GM12878 (cell line): ENCODE measurements around the gene RAC3. TPM values are rescaled to one million over a fixed set of nuclear protein-coding genes. Genes with fewer than 3 reads are reported as not detected.

Source experiments
- ATAC-seq: fragments of 200-7000 bp; cut with Tn5 transposase; 3 replicates; pipeline ENCODE4 v1.9.1; 2020; ENCODE audit warnings: mild to moderate bottlenecking, moderate library complexity
- BruUV-seq: library from RNA; stranded (reverse); fragments of 400-500 nt; replicated peaks from 2 replicates; lab custom pipeline; 2021; lab: Mats Ljungman, UMichigan
- CTCF ChIA-PET: fragments of 300-600 bp; sonication (Branson Sonifier 250); formaldehyde crosslinking; extraction: SDS; loops from one replicate; lab custom pipeline; 2021; ENCODE audit warnings: inconsistent platforms; lab: Yijun Ruan, JAX
- POLR2A ChIA-PET: fragments of 350-600 bp; formaldehyde crosslinking; extraction: SDS; loops from one replicate; lab custom pipeline; 2021; ENCODE audit warnings: inconsistent platforms; lab: Charles Lee
- RAD21 ChIA-PET: fragments of 300-600 bp; sonication (Branson Sonifier 250); formaldehyde crosslinking; loops from one replicate; lab custom pipeline; 2023; ENCODE audit warnings: antibody characterized with exemption; ENCODE audit not compliant: unreplicated experiment; lab: Charles Lee
- SMC1A ChIA-PET: fragments of 300-600 bp; sonication (Branson Sonifier 250); formaldehyde crosslinking; loops from one replicate; lab custom pipeline; 2023; ENCODE audit not compliant: unreplicated experiment, uncharacterized antibody; lab: Charles Lee
- DNase-seq: peaks from one replicate; pipeline ENCODE4 v3.0.0-alpha.2; 2011; ENCODE audit warnings: low read depth, low spot score
- FAIRE-seq: peaks from 3 replicates; lab custom pipeline; 2011; peaks lifted over from hg19 to GRCh38; lab: Jason Lieb, UNC
- H2AFZ ChIP-seq: 2 replicates; pipeline ENCODE4 v1.6.0; 2011; ENCODE audit warnings: low read depth, low read length, control low read depth; ENCODE audit not compliant: control insufficient read depth
- H3K27ac ChIP-seq: 2 replicates; pipeline ENCODE4 v1.5.1; 2011; ENCODE audit warnings: control low read depth; ENCODE audit not compliant: control insufficient read depth, insufficient read depth
- H3K27me3 ChIP-seq, 2 experiments: replicated peaks in 1 of 2; 2 replicates each; pipeline versions ENCODE4 v1.6.0 to v1.6.1; 2011; ENCODE audit warnings: low read length in 1 of 2; ENCODE audit not compliant: control insufficient read depth in 2 of 2, insufficient read depth in 2 of 2
- H3K36me3 ChIP-seq, 2 experiments: 2 replicates each; pipeline ENCODE4 v1.5.1; 2011; ENCODE audit warnings: low read length in 1 of 2; ENCODE audit not compliant: control insufficient read depth in 2 of 2, insufficient read depth in 2 of 2
- H3K4me1 ChIP-seq: 2 replicates; pipeline ENCODE4 v1.6.1; 2011; ENCODE audit warnings: mild to moderate bottlenecking, low read length, moderate library complexity, mixed read lengths; ENCODE audit not compliant: control insufficient read depth, insufficient read depth
- H3K4me2 ChIP-seq: 2 replicates; pipeline ENCODE4 v1.6.0; 2011; ENCODE audit warnings: control low read depth; ENCODE audit not compliant: control insufficient read depth, insufficient read depth
- H3K4me3 ChIP-seq: fragments of 200-600 bp; sonication (generic); 2 replicates; pipeline ENCODE4 v1.5.1; 2016
- H3K79me2 ChIP-seq: 2 replicates; pipeline ENCODE4 v1.6.0; 2011; ENCODE audit warnings: low read length; ENCODE audit not compliant: control insufficient read depth, insufficient read depth
- H3K9ac ChIP-seq: 2 replicates; pipeline ENCODE4 v1.8.0; 2011; ENCODE audit warnings: low read length, control low read depth, mixed read lengths; ENCODE audit not compliant: control insufficient read depth, insufficient read depth
- H3K9me3 ChIP-seq: replicated peaks from 3 replicates; pipeline ENCODE4 v1.5.1; 2011; ENCODE audit warnings: mild to moderate bottlenecking, low read length; ENCODE audit not compliant: control insufficient read depth, insufficient read depth
- H4K20me1 ChIP-seq: 2 replicates; pipeline ENCODE4 v1.6.0; 2011; ENCODE audit not compliant: control insufficient read depth, insufficient read depth
- BHLHE40 ChIP-seq, 2 experiments: fragments of 450-650 bp in 1 of 2; IDR thresholded peaks; 2 replicates each; pipeline ENCODE4 v1.6.1; 2011 to 2017; ENCODE audit warnings: low read depth in 2 of 2, borderline replicate concordance in 1 of 2, improper control_type of control experiment in 1 of 2, low read length in 1 of 2, mild to moderate bottlenecking in 1 of 2
- E4F1 ChIP-seq: fragments of 450-650 bp; IDR thresholded peaks from 2 replicates; pipeline ENCODE4 v1.6.1; 2018; ENCODE audit warnings: borderline replicate concordance, mild to moderate bottlenecking; ENCODE audit not compliant: partially characterized antibody
- ESRRA ChIP-seq: IDR thresholded peaks from 2 replicates; pipeline ENCODE4 v1.6.1; 2012; ENCODE audit warnings: mild to moderate bottlenecking, low read length, improper control_type of control experiment
- HDAC6 ChIP-seq: fragments of 200-600 bp; sonication (generic); IDR thresholded peaks from one replicate; pipeline ENCODE4 v1.8.0; 2017; ENCODE audit warnings: antibody characterized with exemption; ENCODE audit not compliant: unreplicated experiment
- IRF4 ChIP-seq: IDR thresholded peaks from 2 replicates; pipeline ENCODE4 v1.6.1; 2011; ENCODE audit warnings: low read depth, low read length
- NFIC ChIP-seq: IDR thresholded peaks from 2 replicates; pipeline ENCODE4 v1.6.1; 2012; ENCODE audit warnings: low read depth, mild to moderate bottlenecking, inconsistent platforms, low read length, moderate library complexity
- NFYB ChIP-seq: IDR thresholded peaks from 2 replicates; pipeline ENCODE4 v1.6.1; 2011; ENCODE audit warnings: low read depth, mild to moderate bottlenecking, low read length, improper control_type of control experiment, moderate library complexity; ENCODE audit not compliant: insufficient read depth
- PML ChIP-seq: IDR thresholded peaks from 2 replicates; pipeline ENCODE4 v1.6.1; 2012; ENCODE audit warnings: low read length, inconsistent platforms
- POU2F2 ChIP-seq: IDR thresholded peaks from 3 replicates; pipeline ENCODE4 v1.6.1; 2011; ENCODE audit warnings: low read depth, mild to moderate bottlenecking, low read length, borderline replicate concordance
- RBBP5 ChIP-seq: fragments of 200-600 bp; sonication (generic); conservative IDR thresholded peaks from 2 replicates; pipeline ENCODE4 v1.6.1; 2016
- SUPT20H ChIP-seq: IDR thresholded peaks from 2 replicates; pipeline ENCODE4 v1.6.1; 2011; ENCODE audit warnings: low read depth, mild to moderate bottlenecking, low read length, moderate library complexity, borderline replicate concordance; ENCODE audit not compliant: control insufficient read depth
- ZNF592 ChIP-seq: fragments of 450-650 bp; IDR thresholded peaks from 2 replicates; pipeline ENCODE4 v1.6.1; 2017; ENCODE audit warnings: mild to moderate bottlenecking, moderate library complexity
- ZNF687 ChIP-seq: fragments of 450-650 bp; IDR thresholded peaks from 2 replicates; pipeline ENCODE4 v1.6.1; 2017; ENCODE audit warnings: mild to moderate bottlenecking, moderate library complexity
- WGBS: methylation state at CpG from one replicate; pipeline ENCODE4 v1.1.6; 2016; ENCODE audit warnings: low lambda C conversion rate; ENCODE audit not compliant: insufficient replicate concordance, insufficient coverage; ENCODE audit errors: missing lambda C conversion rate; 5-methylcytosine and 5-hydroxymethylcytosine counted together
- in situ Hi-C: fragments of 300-500 bp; cut with MboI; formaldehyde crosslinking; loops from 9 replicates; pipeline ENCODE4 v1.14.3; 2018; ENCODE audit warnings: mixed read lengths
- intact Hi-C: fragments of 100-400 bp; cut with micrococcal nuclease; formaldehyde crosslinking; loops from one replicate; pipeline ENCODE4 v1.14.2; 2022; ENCODE audit not compliant: unreplicated experiment
- polyA plus RNA-seq, 11 experiments: library from polyadenylated mRNA; depleted of rRNA in 4 of 11; unstranded in 6 of 11; stranded (reverse) in 5 of 11; fragments of >200 nt; fragmentation: Nextera tagmentation in 4 of 11; fragmentation: Illumina TruSeq in 1 of 11; extraction: Ambion mirVana in 4 of 11; extraction: Trizol in 1 of 11; gene quantifications; 1 replicate in 1 of 11; 2 replicates in 10 of 11; pipeline versions ENCODE4 v1.2.1 to v1.2.3, GENCODE V29; 2011 to 2016; ENCODE audit warnings: inconsistent platforms in 2 of 11, missing spikeins in 2 of 11, low read depth in 1 of 11
- total RNA-seq, 4 experiments: library from RNA; depleted of rRNA in 3 of 4; stranded (reverse); fragments of >200 nt in 3 of 4; fragmentation: Illumina TruSeq in 1 of 4; extraction: Trizol in 1 of 4; gene quantifications; 2 replicates each; pipeline versions ENCODE4 v1.2.1 to v1.2.3, GENCODE V29; 2013 to 2021

RAC3 gene
- total and polyA plus RNA-seq, 10 of the 15 experiments (the other 5 are each of a cell fraction or from before 2014, with no cell fraction given), result 0.11 to 32.9 (median 6.7) TPM

DNA sequence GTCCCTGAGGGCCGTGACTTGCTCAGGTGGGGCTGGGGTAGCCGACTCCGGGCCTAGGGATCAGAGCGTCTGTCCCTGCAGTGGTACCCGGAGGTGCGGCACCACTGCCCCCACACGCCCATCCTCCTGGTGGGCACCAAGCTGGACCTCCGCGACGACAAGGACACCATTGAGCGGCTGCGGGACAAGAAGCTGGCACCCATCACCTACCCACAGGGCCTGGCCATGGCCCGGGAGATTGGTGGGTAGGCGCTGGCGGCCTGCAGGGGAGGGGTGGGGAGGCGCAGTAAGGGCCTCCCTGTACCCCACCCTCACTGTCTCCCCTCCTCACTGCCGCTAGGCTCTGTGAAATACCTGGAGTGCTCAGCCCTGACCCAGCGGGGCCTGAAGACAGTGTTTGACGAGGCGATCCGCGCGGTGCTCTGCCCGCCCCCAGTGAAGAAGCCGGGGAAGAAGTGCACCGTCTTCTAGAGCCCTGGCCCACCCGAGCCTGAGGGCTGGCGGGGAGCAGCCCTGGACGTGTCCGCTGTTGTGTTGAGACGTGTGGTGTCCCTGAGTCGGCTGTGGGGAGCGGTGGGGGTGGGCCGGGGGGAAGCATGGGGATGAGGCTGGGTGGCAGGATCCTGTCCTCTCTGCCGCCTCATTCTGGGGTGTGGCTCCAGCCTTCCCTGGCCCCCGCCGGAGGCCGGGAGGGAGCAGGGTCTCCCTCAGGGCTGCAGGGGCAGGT is 2.0 kb downstream of the RAC3 start:
- Histone ChIP-seq H3K27me3 (no peaks in the 10 kb centered on the region), H2AFZ (no peak overlapping the region), H3K27ac (no peak overlapping the region), H3K36me3 (no peaks in the 10 kb centered on the region; a peak in 2 of 4 replicates), H3K9ac (no peak overlapping the region), H3K4me1 (peaks cover 10% of the 10 kb centered on the region), H3K4me3 (no peak overlapping the region), H4K20me1 (no peaks in the 10 kb centered on the region), H3K9me3 (no peaks in the 10 kb centered on the region), H3K4me2 (no peak overlapping the region), H3K79me2 (peaks cover 5% of the 10 kb centered on the region)
- BruUV-seq, result no TSS peak
- ChIA-PET POLR2A (interaction anchor here (0.6 kb wide), 1 partner anchor 427 kb away, joined by 3 read pairs; no protein-coding TSS in a partner anchor), CTCF (no interaction called here), SMC1A (no interaction called here), RAD21 (no interaction called here)
- FAIRE-seq, result no peak
- intact Hi-C loops, result no loop called here
- WGBS, result 81% methylated on average over 31 of the region's 38 CpGs
- in situ Hi-C loops, result no loop called here
- no peak for ATAC-seq
- DNase-seq, result no peak
- TF ChIP-seq E4F1 (no peak), SUPT20H (no peak), BHLHE40 (IDR thresholded peaks at IDR 0.05; ENCODE audit: borderline replicate concordance in 1 of 2, low read depth in 2 of 2, low read length in 1 of 2) (no peak), PML (no peak), ZNF592 (no peak), NFYB (no peak), HDAC6 (no peak), ZNF687 (no peak), POU2F2 (no peak), RBBP5 (no peak), IRF4 (no peak), NFIC (no peak), ESRRA (no peak)
